H1 (cell line): ENCODE data around the gene PPP1R15B. TPM values are rescaled to one million over a fixed set of nuclear protein-coding genes. Genes with fewer than 3 reads are reported as not detected.

ENCODE experiments used
- ATF2 ChIP-seq: IDR thresholded peaks from 2 replicates; pipeline ENCODE4 v1.6.1; 2012; ENCODE audit warnings: low read length, inconsistent platforms
- ATF3 ChIP-seq: IDR thresholded peaks from 2 replicates; pipeline ENCODE4 v1.6.1; 2011; ENCODE audit warnings: low read depth, mild to moderate bottlenecking, low read length; ENCODE audit not compliant: insufficient read depth
- BACH1 ChIP-seq: IDR thresholded peaks from 2 replicates; pipeline ENCODE4 v1.6.1; 2012; ENCODE audit warnings: low read length, improper control_type of control experiment
- BCL11A ChIP-seq, 2 experiments: IDR thresholded peaks; one replicate each; pipeline ENCODE4 v1.6.1; 2011; ENCODE audit warnings: low read depth in 2 of 2, low read length in 2 of 2, mild to moderate bottlenecking in 2 of 2
- CBX5 ChIP-seq: fragments of 300-800, 300-1000 bp; sonication (generic); IDR thresholded peaks from 2 replicates; pipeline ENCODE4 v1.7.1; 2016; ENCODE audit warnings: antibody characterized with exemption, low read length, low read depth
- CBX8 ChIP-seq: fragments of 300-800, 300-1000 bp; sonication (generic); IDR thresholded peaks from 2 replicates; pipeline ENCODE4 v1.7.1; 2016; ENCODE audit warnings: low read depth, low read length, borderline replicate concordance
- CHD1 ChIP-seq: IDR thresholded peaks from 2 replicates; pipeline ENCODE4 v1.6.1; 2012; ENCODE audit warnings: low read depth, low read length, improper control_type of control experiment
- CHD2 ChIP-seq: IDR thresholded peaks from 2 replicates; pipeline ENCODE4 v1.6.1; 2012; ENCODE audit warnings: low read length, improper control_type of control experiment
- EGR1 ChIP-seq: IDR thresholded peaks from 2 replicates; pipeline ENCODE4 v1.6.1; 2011; ENCODE audit warnings: low read depth, low read length, borderline replicate concordance
- GTF2F1 ChIP-seq: IDR thresholded peaks from 2 replicates; pipeline ENCODE4 v1.6.1; 2012; ENCODE audit warnings: low read depth, low read length, improper control_type of control experiment, borderline replicate concordance
- HDAC6 ChIP-seq: IDR thresholded peaks from one replicate; pipeline ENCODE4 v1.7.1; 2012; ENCODE audit warnings: low read depth, mild to moderate bottlenecking, inconsistent platforms, low read length, moderate library complexity
- JUN ChIP-seq: IDR thresholded peaks from 2 replicates; pipeline ENCODE4 v1.6.1; 2011; ENCODE audit warnings: low read depth, mild to moderate bottlenecking, improper control_type of control experiment, low read length
- JUND ChIP-seq: IDR thresholded peaks from 2 replicates; pipeline ENCODE4 v1.6.1; 2011; ENCODE audit warnings: mild to moderate bottlenecking, improper control_type of control experiment, low read length
- KDM1A ChIP-seq: fragments of 200-600, 300-600 bp; sonication (generic); IDR thresholded peaks from 2 replicates; pipeline ENCODE4 v1.7.1; 2016; ENCODE audit warnings: mild to moderate bottlenecking, low read length, borderline replicate concordance
- KDM5A ChIP-seq: fragments of 200-600 bp; IDR thresholded peaks from 2 replicates; pipeline ENCODE4 v1.7.1; 2012; ENCODE audit warnings: mild to moderate bottlenecking, low read length, inconsistent platforms, mixed read lengths
- MAX ChIP-seq: IDR thresholded peaks from 2 replicates; pipeline ENCODE4 v1.6.1; 2012; ENCODE audit warnings: inconsistent platforms
- RNF2 ChIP-seq: fragments of 200-900, 300-1000 bp; sonication (generic); IDR thresholded peaks from 2 replicates; pipeline ENCODE4 v1.7.1; 2016; ENCODE audit warnings: borderline replicate concordance, low read depth, mild to moderate bottlenecking, antibody characterized with exemption, low read length; ENCODE audit not compliant: poor library complexity, severe bottlenecking; ENCODE audit errors: missing control alignments
- SP4 ChIP-seq: IDR thresholded peaks from 2 replicates; pipeline ENCODE4 v1.6.1; 2012; ENCODE audit warnings: low read length, inconsistent platforms
- SRF ChIP-seq: IDR thresholded peaks from 2 replicates; pipeline ENCODE4 v1.6.1; 2011; ENCODE audit warnings: mild to moderate bottlenecking, low read depth, low read length, moderate library complexity
- SUZ12 ChIP-seq: fragments of 200-600 bp; sonication (generic); IDR thresholded peaks from 2 replicates; pipeline ENCODE4 v1.6.1; 2012; ENCODE audit warnings: mild to moderate bottlenecking, inconsistent platforms, low read length, moderate library complexity, mixed read lengths
- TAF1 ChIP-seq: IDR thresholded peaks from 2 replicates; pipeline ENCODE4 v1.6.1; 2011; ENCODE audit warnings: mild to moderate bottlenecking, low read depth, low read length
- TAF7 ChIP-seq: optimal IDR thresholded peaks from 2 replicates; pipeline ENCODE3; 2011; ENCODE audit warnings: low read depth, mild to moderate bottlenecking, inconsistent platforms, low read length, moderate library complexity, borderline replicate concordance
- polyA plus RNA-seq, 7 experiments: library from polyadenylated mRNA; depleted of rRNA in 3 of 7; stranded (reverse) in 5 of 7; unstranded in 2 of 7; fragments of >200 nt in 5 of 7; fragments of 200-250 nt in 2 of 7; gene quantifications; 1 replicate in 5 of 7; 2 replicates in 1 of 7; 4 replicates in 1 of 7; pipeline versions ENCODE4 v1.2.1 to v1.2.3, GENCODE V29; 2011 to 2013; ENCODE audit warnings: missing spikeins in 2 of 7, mixed read lengths in 2 of 7
- total RNA-seq: library from RNA; stranded (reverse); fragmentation: NEBNext Ultra II Directional; extraction: Animal tissue kit (Norgen Biotek cat#: 25700); gene quantifications from 2 replicates; pipeline ENCODE4 v1.2.1, GENCODE V29; 2021

The PPP1R15B gene
- total and polyA plus RNA-seq, 2 of the 8 experiments (the other 6 are each of a cell fraction or from before 2014, with no cell fraction given): 14.4 to 72.2 TPM

GRCh38 chr1:204377800-204378668, 33.6 kb downstream of the PPP1R15B start (continued):
- TF ChIP-seq RNF2: peak; percentile 48
- TF ChIP-seq CBX5: no peak
- TF ChIP-seq TAF7: no peak
- no peak for TF ChIP-seq ATF3
- no peak for TF ChIP-seq CHD2
- TF ChIP-seq MAX: 0 out of 2 replicates have a peak, but pooled peaks have one; percentile 29
- TF ChIP-seq SP4: no peak
- peak; percentile 78; the same call in 1 of the 2 replicates for TF ChIP-seq SUZ12
- no peak for TF ChIP-seq KDM5A
- no peak for TF ChIP-seq CHD1
- no peak for TF ChIP-seq CBX8
- TF ChIP-seq KDM1A: no peak
- TF ChIP-seq JUN: no peak
- no peak for TF ChIP-seq BCL11A (IDR thresholded peaks at IDR 0.05; ENCODE audit: low read depth in 2 of 2, low read length in 2 of 2)
- TF ChIP-seq ATF2: no peak
- TF ChIP-seq EGR1: no peak
- TF ChIP-seq SRF: no peak
- 0 out of 2 replicates have a peak, but pooled peaks have one; percentile 59 for TF ChIP-seq TAF1
- no peak for TF ChIP-seq HDAC6
- no peak for TF ChIP-seq JUND
- no peak for TF ChIP-seq GTF2F1
- no peak for TF ChIP-seq BACH1
